NCI-H146 (cell line): ENCODE measurements around the gene GHITM.

Source experiments
- DNase-seq: peaks from one replicate; lab custom pipeline; 2025; lab: John Stamatoyannopoulos, UW

GHITM gene

GRCh38 chr10:84200537-84201243, 61.4 kb downstream of the GHITM start:
- DNase-seq: no peak

GRCh38 chr10:84201244-84201606, 61.9 kb downstream of the GHITM start:
- no peak for DNase-seq

GRCh38 chr10:84201682-84202081, 62.4 kb downstream of the GHITM start:
- no peak for DNase-seq

GRCh38 chr10:84202349-84202748, 63.0 kb downstream of the GHITM start:
- DNase-seq: no peak
